Daoy (cell line): ENCODE results near the gene AK3. TPM values are rescaled to one million over a fixed set of nuclear protein-coding genes. Genes with fewer than 3 reads are reported as not detected.
A peak's percentile ranks its signal among the peaks of the same experiment; 100 is the strongest.
"Not testable (repeated sequence)": the region's sequence is repeated elsewhere in the genome, so short reads cannot be mapped to it uniquely, and the experiment has no call there.

ENCODE experiments used
- DNase-seq: peaks from one replicate; pipeline ENCODE4 v3.0.0-alpha.2; 2015; ENCODE audit warnings: low read depth
- total RNA-seq: library from RNA; depleted of rRNA; stranded (reverse); fragments of >200 nt; shearing (Covaris generic); gene quantifications from 2 replicates; pipeline ENCODE4 v1.2.3, GENCODE V29; 2014; rRNA removed

The AK3 gene
- total RNA-seq: 44.0 and 58.7 TPM in 2 replicates

DNA sequence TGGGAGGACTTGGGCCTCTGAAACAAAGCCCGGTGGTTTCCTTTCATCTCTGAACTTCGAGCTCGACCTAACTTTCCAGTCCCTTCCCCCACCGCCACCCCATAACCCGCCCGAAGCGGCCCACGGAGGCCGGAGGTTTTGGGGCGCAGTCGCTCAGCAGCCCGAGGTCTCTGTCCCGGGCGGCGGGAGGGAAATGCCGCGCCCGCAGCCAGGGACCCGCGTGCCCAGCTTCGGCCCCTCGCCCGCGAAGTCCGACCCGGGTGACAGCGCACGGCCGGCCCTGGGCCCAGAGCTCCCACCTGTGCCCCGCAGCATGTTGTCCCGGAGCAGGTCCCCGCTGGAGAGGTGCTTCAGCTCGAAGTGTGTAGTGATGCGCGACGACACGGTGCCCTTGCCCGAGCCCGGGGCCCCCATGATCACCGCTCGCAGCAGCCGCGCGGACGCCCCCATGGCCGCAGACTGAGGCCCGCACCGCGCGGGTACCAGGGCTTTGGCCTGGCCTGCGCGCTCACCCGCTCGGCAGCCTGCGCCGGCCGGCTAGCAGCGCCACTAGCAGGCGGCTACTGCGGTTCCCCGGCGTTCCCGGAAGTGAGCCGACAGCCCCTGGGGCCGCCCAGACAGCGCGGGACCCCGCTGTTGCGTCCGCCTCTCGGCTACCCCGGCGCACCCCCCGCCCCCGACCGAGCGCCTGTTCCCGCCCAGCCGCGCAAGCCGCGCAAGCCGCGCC is at the start of gene AK3:
Gene AK3 (minus strand): TSS at position 565 of the 727 bp plus-strand sequence. CDS start 115 bp downstream, at position 450.
- DNase-seq: peak; percentile 94

DNA sequence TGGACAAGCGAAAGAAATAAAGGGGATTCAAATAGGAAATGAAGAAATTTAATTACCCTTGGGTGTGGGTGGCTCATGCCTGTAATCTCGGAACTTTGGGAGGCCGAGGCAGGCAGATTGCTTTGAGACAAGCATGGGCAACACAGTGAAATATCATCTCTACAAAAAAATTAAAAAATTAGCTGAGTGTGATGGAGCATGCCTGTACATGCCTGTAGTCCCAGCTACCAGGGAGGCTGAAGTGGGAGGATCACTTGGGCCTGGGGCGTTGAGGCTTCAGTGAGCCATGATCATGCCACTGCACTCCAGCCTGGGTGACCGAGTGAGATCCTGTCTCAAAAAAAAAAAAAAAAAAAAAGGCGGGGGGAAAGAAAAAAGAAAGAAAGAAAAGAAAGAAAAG is 47.7 kb upstream of the AK3 start:
- no peak for DNase-seq

DNA sequence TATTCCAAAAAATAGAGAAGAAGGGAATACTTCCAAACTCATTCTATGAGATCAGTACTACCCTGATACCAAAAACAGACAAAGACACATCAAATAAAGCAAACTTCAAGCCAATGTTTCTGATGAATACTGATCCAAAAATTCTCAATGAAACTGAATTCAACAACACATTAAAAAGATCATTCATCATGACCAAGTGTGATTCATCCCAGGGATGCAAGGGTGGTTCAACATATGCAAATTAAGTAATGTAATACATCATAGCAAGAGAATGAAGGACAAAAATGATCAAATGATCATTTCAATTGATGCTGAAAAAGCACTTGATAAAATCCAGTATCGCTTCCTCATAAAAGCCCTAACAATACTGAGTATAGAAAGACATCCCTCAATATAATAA is 46.9 kb upstream of the AK3 start:
- no peak for DNase-seq

DNA sequence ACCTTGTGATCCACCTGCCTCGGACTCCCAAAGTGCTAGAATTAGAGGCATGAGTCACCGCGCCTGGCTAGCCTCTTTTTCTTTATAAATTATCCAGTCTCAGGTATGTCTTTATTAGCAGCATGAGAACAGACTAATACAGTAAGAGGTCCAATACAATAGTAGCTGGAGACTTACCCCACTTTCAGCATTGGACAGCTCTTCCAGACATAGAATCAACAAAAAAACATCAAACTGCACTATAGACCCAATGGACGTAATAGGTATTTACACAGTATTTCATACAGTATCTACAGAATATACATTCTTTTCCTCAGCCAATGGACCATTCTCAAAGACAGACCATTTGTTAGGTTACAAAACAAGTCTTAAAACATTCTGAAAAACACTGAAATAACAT is 45.6 kb upstream of the AK3 start:
- DNase-seq: no peak

DNA sequence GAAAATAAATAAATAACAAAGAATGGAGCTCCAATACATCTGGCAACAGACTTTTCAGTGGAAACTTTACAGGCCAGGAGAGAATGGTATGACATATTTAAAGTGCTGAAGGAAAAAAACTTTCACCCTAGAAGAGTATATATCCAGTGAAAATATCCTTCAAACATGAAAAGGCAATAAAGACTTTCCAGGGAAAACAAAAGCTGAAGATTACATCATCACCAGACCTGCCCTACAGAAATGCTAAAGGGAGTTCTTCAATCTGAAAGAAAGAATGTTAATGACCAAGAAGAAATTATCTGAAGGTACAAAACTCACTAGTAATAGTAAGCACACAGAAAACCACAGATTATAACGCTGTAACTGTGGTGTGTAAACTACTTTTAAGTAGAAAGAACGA is 43.4 kb upstream of the AK3 start:
- DNase-seq: no peak

DNA sequence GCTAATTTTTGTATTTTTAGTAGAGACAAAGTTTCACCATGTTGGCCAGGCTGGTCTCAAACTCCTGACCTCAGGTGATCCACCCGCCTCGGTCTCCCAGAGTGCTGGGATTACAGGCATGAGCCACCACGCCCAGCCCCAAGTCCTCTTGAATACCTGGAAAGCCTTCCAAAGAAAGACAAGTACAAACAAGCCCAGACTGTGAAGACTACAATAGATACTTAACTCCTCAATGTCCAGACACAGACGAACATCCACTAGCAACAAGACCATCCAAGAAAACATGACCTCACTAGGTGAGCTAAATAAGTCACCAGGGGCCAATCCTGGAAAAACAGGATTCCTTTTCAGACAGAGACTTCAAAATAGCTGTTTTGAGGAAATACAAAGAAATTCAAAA is 42.2 kb upstream of the AK3 start:
- DNase-seq: not testable (repeated sequence)

DNA sequence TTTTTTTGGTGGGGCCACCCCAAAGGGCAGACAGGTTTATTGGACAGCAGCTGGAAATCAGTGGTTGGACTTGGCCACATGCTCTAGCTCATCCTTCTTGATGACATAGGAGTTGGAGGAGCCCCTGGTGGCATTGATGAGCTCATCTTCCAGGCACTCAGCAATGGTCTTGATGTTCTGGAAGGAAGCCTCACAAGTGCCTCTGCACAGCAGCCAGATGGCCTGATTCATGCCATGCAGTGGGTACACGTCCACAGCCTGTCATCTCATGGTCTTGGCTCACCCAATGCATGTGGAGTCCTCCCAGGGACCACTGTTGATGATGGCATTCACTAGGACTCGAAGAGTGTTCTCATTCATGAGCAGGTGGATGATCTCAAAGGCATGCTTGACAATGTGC is 40.4 kb upstream of the AK3 start:
- no peak for DNase-seq

DNA sequence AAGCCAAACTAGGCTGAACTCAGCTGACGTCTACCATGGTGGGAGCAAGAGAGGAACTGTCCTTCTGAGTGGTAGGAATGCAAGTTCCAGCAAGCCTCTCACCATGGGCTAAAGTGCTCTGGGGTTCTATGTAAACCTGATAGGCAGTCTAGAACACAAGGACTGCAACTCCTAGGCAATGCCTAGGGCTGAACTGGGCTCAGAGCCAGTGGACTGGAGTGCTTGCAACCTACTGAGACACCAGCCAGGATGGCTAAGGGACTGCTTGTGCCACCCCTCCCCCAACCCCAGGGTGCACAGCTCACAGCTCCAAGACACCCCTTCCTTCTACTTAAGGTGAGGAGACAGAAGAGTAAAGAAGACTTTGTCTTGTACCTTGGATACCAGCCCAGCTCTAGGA is 39.6 kb upstream of the AK3 start:
- DNase-seq: no peak

DNA sequence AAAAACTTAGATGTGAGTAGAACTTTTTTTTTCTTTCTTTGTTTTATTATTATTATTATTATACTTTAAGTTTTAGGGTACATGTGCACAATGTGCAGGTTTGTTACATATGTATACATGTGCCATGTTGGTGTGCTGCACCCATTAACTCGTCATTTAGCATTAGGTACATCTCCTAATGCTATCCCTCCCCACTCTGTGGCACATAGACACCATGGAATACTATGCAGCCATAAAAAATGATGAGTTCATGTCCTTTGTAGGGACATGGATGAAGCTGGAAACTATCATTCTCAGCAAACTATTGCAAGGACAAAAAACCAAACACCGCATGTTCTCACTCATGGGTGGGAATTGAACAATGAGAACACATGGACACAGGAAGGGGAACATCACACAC is 34.0 kb upstream of the AK3 start:
- not testable (repeated sequence) for DNase-seq

DNA sequence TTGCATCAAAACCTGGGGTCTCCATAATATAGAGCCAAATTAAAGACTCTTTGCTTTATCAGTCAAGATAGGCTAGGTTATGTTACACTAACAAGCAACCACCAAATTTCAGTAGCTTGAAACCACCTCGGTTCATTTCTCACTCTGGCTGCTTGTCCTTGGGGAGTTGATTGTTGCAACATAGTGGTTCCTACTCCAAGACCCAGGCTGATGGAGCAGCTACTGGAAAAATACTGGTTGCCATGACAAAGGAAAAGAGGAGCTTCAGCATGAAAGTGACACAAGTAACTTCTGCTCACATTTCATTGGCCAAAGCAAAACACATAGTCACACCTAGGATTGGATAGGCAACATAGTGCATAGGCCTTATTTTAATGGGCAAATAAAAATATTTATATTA is 33.2 kb upstream of the AK3 start:
- DNase-seq: no peak

DNA sequence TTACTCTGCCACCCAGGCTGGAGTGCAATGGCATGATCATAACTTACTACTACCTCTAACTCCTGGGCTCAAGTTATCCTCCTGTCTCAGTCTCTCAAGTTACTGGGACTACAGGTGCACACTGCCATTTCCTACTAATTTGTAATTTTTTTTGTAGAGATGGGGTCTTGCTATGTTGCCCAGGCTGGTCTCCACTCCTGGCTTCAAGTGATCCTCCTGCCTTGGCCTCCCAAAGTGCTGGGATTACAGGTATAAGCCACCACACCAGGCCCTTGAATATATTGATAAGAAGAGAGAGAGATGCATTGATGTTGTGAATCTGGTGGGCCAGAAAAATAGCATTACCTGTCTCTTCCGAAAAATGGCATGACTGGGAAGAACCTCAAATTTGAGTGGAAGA is 30.8 kb upstream of the AK3 start:
- no peak for DNase-seq

DNA sequence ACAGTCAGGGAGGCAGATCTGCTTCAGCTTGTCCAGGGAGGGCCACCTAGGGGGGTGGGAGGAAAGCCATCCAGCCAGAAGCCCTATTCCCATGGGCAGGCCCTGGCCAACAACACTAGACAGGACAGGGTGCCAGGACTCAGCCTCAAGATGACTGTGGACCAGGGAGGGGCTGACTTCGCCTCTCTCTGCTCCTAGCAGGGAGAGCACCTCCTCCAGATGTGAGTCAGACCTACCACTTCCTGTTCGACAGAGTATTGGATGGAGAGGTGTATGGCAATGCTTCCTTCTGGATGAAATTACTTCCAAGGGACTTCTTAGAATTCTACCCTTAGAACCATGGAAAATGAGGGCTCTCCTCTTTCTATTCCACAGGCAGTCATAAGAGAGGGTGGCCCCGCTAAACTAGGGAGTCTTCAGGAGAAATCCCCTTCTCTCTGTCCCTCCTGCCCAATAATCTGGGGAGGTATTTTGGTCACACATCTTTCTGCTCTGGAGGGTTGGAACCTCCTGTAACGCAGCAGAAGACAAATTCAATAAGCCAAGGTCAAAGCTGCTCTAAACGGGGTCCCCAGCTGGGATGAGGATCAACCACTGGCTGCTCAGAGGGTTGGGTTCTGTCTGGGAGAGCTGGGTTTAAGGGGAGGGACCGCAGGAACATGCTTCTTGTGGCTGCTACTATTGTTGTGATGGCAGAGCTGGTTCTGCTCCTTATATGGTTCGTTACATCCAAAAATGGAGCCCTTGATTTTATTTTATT is 28.5 kb upstream of the AK3 start:
- DNase-seq: peak; percentile 84

DNA sequence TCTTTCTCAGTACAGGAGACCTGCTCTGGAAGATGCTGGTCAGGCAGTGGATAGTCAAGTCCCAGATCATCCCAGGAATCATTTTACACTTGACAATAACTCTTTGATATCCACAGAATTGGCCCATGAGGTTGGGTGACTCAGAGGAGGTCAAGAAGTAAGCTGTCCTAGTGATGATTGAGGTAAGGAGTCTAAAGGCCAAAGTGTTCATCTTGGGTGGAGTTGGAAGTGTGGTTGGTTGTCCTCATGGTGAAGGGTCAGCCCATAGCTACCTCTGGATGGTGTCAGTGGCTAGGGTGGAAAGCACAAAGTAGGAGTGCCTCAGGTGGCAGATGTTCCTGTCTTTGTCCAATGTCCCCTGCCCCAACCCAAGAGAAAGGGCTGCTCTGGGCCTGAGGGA is 27.7 kb upstream of the AK3 start:
- DNase-seq: no peak

DNA sequence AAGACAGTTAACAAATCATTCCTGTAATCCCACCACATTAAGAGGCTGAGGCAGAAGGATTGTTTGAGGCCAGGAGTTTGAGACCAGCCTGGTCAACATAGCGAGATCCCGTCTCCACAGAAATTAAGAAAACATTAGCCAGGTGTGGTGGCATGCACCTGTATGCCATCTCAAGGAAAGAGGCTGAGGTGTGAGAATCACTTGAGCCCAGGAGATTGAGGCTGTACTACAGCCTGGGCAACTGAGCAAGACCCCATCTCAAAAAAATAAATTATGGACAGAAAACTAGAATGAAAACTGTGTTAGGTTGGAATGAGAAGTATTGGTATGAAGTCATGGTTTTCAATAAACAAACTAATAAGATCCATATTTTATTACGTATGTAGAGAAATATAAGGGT is 23.0 kb upstream of the AK3 start:
- no peak for DNase-seq

DNA sequence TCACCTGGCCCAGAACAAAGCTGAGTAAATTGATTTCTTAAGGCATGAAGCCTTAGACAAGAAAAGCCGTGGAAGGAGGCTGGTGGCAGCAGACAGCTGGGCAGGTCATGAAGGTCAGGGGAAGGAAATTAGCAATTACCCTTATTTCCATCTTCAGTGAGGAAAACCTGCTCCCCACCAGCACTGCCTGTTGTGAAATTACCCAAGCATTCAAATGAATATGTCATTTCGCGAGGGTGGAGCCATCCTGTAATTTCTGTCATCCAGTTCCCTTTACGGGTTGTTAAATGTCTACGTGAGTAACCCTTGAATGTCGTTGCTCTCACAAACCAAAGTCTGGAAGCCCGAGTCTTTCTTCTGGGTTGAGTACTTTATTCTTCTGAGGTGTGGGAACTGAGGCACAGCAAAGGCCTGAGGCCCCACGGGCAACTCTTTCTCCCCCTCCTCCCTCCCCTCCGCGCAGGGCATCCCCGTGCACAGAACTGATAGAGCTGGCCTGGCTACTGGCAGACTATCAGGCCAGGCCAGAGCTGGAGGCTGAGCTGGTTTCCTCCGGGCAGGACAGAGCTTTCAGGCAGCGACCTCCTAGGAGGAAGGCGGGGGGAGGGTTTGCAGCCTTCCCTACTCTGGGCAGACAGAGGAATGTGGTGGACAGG is 22.0 kb upstream of the AK3 start:
- peak; percentile 41 for DNase-seq

DNA sequence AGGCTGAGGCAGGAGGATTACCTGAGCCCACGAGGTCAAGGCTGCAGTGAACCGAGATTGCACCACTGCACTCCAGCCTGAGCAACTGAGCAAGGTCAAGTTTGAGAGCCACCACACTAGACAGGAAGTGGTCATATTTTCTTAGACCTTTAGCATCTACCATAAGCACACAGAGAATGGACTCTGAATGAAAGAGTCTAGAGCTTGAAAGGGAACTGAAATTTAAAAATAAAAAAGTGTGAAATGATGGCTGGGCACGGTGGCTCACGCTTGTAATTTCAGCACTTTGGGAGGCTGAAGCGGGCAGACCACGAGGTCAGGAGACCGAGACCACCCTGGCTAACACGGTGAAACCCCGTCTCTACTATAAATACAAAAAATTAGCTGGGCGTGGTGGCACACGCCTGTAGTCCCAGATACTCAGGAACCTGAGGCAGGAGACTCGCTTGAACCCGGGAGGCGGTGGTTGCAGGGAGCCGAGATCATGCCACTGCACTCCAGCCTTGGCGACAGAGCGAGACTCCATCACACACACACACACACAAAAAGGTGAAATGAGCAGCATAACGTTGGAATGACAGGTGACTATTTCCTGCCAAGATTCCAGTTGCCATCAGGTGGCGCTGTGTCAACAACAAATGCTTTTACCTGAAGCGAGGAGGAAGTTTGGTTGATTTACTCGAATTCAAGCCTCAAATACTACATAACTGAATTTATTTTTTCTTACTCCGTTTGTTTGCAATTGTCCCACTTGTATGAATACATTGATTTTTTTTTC is 21.3 kb upstream of the AK3 start:
- peak; percentile 82 for DNase-seq

DNA sequence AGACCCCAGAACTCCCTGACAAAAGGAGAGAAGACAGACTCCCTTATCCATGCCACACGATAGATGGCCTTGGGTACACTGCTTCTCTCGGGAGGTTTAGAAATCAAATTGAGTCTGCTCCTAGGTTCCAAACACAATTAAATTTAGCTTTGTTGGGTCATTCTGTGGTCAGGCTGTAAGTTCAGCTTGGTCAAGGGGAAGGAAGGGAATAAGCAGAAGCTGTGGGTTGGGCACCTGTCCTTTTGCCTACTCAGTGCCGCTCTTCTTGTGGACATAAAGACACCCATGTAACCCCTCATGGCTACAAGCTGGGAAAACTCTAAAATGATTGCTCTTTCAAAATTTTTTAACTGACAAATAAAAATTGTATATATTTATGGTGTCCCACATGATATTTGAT is 19.1 kb upstream of the AK3 start:
- no peak for DNase-seq

DNA sequence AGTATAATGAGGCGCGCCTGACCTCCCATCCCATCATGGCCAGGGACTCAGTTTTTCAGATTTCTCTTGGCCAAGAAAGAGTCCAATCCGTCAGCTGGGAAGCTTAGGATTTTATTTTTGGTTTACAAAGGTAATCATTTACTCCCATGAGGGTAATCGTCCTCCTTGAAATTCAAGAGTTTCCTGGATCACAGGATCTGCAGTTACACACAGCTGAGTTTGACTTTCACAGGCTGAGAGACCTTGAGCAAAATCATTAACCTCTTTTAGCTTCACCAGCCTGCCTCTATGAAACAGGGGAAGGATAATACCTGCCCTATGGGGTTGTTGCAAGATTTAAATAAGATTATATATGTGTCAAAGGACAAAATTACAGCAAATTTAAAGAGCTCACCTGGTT is 15.4 kb upstream of the AK3 start:
- no peak for DNase-seq

DNA sequence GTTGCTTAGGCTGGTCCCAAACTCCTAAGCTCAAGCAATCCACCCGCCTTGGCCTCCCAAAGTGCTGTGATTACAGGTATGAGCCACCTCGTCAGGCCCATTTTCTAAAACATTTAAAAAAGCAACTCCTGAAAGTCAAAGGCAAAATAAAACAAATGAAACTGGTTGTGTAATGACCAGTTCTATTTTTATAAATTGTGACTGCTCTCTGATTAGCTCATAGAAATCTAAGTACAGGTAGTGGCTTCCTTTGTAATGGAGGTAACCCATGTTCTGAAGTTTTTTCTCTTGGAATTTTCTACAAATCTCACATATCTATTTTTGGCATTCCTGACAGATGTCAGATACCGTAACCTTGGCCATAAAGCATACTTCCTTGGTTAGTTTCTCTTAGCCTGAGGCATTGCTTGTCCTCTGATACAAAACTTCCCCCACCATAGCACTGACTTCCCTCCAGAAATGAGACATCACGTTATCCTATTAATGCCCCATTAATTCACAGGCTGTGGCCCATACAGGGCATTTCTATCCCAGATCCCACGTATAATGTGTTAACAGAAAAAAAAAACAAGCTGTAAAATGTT is 14.1 kb upstream of the AK3 start:
- DNase-seq: no peak

DNA sequence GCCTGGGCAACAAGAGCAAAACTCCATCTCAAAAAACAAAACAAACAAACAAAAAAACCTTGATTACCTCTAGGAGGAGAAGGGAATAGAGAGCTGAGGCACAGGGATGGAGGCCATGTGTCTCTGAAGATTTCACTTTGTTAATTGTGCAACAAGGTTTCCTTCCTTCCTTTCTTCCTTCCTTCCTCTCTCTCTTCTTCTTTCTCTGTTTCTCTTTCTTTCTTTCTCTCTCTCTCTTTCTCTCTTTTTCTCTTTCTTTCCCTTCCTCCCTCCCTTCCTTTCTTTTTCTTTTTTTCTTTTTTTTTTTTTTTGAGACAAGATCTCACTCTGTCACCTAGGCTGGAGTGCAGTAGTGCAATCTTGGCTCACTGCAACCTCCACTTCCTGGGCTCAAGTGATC is 13.5 kb upstream of the AK3 start:
- DNase-seq: not testable (repeated sequence)

DNA sequence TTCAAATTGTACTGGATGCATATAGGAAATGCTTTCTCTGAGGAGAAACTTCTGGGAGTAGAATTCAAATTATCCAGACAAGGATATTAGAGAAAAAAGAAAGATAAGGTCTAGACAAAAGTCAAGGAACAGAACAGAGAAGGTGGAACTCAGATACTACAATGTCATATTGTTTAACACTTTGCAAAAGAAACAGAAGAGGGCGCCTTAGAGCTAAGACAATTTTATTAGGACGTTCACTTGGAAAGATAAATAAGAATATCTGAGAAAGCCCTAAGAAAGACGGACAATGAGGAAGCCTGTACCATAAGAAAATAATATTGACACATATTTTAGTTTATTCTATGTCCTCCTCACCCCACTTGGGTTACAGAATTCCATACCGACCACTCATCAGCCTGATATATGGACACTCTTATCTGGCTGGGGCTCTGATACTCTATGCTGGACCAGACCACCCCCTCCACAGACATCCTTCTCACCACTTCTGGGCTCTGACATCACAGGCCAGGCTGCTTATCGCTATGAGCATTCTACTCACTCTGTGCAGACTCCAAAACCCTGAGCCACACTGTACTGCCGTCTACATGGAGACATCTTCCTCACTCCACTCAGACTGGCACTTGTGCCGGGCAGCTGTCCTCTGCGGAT is 9.1 kb upstream of the AK3 start:
- no peak for DNase-seq
